Mesenteric fat pad (tissue), 1 donor: ENCODE results near the gene SNED1. TPM values are rescaled to one million over a fixed set of nuclear protein-coding genes. Genes with fewer than 3 reads are reported as not detected.

Experiments used
- DNase-seq: peaks from one replicate; pipeline ENCODE4 v3.0.0-alpha.2; 2020; ENCODE audit warnings: low spot score
- total RNA-seq: library from RNA; stranded (reverse); fragmentation: NEBNext Ultra II Directional; extraction: Animal tissue kit (Norgen Biotek cat#: 25700); gene quantifications from one replicate; pipeline ENCODE4 v1.2.1, GENCODE V29; 2021
- donor health status: DM: yes; HTN: yes; CAD: no.

Gene SNED1
- total RNA-seq, 1 donor from 2014 or later, result 58.0 TPM

DNA sequence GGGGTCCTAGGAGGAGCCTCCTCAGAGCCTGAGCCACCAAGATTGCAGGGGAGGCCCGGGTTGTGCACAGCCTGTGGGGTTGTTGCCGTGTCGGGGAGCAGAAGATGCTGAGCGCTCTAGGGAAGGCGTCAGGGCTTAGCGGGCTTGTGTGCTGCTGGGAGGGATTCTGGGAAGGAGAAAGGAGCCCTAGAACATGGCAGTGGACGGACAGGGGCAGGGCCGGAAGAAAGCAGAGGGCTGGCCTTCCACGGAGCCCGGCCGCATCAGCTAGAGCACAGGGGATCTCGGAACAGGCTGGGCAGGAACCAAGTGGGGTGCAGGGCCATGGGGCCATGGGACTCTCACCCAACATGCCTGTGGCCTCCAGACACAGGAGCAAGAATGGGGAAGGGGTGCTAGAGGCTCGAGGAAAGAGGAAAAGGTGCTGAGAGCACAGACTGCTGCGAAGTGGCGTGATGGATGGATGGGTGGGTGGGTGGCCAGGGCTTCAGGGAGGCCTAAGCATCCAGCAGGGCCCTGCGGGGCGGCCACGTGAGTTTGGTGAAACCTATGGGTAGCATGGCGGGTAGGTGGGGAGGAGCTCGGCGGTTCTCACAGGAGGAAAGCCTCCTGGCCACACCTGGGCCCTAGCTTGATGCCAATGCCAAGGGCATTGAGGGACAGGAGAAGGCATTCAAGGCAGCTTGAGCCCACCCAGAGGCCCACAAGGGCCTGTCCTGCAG lies 67.9 kb downstream of the SNED1 start:
- DNase-seq, result no peak

DNA sequence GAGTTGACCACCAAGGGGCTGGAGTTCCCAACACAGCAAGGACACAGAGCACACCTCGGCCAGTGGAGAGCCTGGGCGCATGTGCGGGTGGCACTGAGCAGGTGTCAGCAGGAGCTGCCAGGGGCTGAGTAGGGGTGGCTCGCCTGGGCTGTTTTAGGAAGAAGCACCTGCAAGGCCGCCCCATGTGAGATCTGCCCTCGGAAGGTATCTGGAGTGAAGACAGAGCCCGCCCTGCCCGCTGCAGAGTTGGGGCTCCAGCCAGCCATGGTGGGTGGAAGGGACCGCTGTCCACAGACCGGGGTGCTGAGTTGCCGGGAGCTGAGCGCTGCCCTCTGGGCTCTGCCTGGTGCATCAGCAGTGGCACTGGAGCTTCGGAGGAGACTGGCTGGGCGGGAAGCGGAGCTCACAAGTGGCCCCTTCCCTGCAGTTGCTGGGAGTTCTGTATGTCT lies 68.5 kb downstream of the SNED1 start:
- no peak for DNase-seq

DNA sequence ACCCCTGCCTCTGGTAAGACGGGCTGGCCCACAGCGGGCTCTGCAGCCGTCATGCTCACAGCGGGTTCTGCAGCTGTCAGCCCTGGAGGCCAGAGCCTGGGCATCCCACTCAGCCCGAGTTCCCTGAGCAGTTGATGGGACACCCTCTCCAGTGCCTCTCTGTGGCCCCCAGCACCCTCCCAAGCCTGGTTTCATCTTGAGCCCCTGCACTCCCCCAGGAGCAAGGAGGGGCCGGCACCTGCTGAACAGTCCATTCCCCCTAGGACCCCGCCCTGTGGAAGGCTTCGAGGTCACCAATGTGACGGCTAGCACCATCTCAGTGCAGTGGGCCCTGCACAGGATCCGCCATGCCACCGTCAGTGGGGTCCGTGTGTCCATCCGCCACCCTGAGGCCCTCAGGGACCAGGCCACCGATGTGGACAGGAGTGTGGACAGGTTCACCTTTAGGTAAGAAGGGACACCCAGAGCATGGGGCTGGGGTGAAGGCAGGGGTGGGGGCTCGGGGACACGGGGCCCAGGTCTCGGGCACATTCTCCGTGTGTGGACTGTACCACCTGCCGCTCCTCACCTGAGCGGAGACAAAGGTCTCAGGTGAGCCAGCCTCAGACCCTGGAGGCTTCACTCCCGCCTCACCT lies 69.2 kb downstream of the SNED1 start:
- no peak for DNase-seq

- DNase-seq, result no peak
Measured at GRCh38 chr2:241068136-241068941, 69.9 kb downstream of the SNED1 start.

GRCh38 chr2:241068942-241069810 lies 70.8 kb downstream of the SNED1 start:
- no peak for DNase-seq

- DNase-seq, result peak; percentile 89
Measured at GRCh38 chr2:241069821-241070281, 71.4 kb downstream of the SNED1 start.

GRCh38 chr2:241070361-241070760 lies 71.9 kb downstream of the SNED1 start:
- no peak for DNase-seq

DNA sequence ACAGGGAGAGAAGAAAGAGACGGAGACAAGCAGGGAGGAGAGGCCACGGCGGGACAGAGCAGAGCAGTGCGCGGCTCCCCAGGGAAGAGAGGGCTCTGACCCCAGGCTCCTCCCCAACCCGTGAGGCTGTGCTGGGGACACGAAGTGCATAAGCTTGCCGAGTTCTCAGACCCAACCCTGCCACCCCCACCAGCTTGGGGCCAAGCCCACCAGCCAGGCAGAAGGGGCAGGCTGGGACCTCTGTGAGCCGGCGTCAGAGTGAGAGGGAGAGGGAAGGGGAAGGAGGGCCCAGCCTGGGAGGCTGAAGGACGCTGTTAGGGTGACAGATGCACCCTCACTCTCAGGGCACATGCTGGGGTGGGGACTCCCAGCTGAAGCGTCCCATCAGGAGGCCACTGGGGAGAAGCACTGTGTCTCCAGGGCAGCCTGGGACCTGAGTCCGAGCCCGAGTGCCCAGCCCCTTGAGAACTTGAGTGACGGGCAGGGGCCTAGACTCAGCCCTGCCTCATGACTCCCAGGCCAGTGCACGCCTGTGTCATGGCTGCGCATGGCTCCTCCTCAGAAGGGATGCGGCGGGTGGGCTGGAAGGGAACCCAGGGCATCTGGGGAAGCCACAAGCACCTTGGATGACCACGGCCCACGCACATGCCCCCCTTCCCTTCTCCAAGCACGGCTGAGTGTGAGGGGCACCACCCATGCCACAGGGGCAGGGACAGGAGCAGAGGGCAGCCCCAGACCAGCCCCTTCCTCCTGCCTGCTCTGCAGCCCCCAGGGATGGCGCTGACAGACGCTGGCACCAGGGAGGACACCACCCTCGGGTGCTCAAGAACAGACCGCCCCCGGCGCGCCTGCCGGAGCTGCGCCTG lies 72.6 kb downstream of the SNED1 start:
- DNase-seq, result no peak

DNA sequence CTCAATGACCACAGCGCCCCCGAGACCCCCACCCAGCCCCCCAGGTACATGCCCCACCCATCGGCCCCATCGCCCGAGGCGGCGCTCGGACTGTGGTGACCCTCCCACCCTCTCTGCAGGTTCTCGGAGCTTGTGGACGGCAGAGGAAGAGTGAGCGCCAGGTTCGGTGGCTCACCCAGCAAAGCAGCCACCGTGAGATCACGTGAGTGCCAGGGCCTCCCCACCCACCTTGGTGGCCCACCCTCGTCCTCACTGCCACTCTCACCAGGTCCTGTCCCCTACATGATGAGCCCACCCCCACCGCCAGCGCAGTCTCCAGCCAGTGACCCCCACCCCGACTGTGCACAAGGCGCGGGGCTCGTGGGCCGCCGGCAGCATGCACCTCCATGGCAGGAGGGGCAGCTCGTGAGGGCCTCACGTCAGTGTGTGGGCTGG lies 73.3 kb downstream of the SNED1 start:
- DNase-seq, result no peak

DNA sequence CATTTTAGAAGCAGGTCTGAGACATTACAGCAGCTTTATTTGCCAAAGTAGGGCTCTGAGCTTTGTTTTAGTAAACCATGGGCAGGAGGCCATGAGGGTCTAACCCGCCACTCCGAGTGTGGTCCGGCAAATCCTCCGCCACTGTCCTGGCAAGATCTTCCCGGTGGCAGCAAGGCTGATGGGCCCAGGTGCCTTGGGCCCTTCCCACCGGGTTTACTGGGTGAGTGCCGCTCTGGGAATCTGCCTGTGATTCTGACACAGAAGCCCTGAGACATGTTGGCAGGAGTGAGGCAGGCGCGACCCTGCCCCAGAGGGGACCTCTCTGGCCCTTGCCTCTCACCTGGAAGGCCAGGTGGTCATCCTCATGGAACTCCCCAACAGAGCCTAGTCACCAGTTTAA lies 73.7 kb downstream of the SNED1 start:
- no peak for DNase-seq

DNA sequence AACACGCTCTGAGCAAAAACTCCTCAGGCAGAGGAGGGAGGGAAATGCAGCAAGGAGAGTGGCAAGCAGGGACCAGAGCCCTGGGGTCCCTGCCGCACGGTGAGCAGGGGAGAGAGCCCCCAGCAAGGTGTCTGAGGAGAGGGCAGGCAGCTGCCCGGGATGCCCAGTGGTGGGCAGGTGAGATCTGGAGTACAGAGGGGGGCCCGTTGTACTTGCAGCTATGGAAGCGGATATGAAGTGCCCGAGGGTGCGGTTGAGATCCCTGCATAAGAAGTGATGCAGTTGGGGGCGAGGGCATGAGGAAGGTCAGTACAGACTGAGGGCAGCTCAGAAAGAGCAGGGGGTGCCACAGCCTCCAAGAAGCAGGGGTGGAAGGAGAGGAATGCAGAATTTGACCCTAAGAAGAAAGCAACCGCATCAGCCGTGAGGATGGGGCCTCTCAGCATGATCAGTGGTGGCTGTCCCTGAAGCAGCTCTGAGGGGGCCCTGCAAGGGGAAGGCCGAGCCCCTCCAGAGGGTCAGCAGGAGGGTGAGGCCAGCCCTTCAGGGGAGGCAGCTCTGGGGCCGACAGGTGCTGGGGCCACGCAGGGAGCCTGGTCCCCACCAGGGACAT lies 74.2 kb downstream of the SNED1 start:
- no peak for DNase-seq

DNA sequence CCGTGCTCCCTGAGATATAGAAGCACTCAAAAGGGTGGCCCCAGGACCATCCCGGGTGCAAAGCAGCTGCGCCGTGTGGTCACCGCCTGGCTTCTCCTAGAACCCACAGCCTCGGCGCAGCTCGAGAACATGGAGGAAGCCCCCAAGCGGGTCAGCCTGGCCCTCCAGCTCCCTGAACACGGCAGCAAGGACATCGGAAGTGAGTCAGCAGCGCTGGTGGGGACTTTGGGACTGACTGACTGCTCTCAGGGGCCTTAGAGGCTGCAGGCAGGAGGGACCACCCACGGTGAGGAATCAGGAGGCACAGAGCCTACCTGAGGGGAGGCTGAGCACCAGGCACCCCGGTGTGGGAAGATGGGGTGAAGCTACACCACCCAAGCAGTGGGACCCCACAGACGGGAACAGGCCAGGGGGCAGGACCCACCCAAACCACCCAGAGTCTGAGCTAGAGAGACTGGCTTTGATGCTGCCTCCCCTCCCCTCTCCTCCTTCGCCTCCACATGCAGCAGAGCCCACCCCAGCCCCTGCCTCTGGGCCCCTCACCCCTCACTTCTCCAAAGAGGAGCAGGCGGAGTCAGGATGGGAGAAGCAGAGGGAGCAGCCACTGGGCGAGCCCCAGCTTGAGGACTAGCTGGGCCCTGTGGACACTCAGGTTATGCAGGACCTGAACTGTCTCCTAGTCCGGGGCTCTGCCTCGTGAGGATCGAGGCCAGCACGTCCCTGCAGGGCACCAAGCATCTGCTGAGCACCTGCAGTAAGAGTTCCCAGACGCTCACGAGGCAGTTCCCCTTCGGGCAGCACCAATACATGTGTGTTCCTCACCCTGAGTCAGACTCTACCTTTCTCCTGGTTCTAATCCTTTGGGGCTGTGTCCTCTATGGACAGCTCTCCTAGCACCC lies 75.0 kb downstream of the SNED1 start:
- no peak for DNase-seq

DNA sequence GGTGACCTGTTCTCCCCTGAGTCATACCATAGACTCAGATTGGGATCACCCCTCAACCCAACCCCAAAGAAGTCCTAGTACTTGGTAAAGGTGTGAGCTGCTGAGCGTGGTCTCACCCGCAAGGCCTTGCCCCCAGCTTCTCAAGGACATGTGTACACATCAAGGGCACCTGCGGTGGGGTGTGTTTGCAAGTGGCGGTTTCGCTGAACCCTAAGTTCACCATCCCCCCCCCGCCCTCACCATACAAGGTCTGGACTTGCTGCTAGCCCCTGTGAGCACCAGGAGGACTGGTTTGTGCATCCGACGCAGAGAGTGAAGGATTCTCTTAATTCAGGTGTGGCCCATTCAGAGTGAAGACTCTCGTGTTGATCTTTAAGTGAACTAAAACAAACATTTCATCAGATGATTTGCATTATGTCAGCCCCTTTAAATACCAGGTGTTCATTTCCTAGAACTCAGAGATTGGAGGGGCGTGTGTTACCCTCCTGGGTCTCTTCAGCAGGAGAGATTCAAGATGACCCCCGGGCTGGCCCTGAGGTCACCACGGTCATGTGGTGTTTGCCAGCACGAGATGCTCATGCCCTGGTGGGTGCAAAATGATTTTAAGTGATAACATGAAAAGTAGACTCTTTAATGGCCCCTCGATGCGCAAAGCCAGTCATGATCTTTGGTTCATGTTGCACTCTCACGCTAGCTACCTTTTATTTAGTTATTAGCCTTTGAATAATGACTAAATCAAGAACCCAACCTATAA lies 75.8 kb downstream of the SNED1 start:
- no peak for DNase-seq

GRCh38 chr2:241074901-241075540 lies 76.6 kb downstream of the SNED1 start:
- no peak for DNase-seq

DNA sequence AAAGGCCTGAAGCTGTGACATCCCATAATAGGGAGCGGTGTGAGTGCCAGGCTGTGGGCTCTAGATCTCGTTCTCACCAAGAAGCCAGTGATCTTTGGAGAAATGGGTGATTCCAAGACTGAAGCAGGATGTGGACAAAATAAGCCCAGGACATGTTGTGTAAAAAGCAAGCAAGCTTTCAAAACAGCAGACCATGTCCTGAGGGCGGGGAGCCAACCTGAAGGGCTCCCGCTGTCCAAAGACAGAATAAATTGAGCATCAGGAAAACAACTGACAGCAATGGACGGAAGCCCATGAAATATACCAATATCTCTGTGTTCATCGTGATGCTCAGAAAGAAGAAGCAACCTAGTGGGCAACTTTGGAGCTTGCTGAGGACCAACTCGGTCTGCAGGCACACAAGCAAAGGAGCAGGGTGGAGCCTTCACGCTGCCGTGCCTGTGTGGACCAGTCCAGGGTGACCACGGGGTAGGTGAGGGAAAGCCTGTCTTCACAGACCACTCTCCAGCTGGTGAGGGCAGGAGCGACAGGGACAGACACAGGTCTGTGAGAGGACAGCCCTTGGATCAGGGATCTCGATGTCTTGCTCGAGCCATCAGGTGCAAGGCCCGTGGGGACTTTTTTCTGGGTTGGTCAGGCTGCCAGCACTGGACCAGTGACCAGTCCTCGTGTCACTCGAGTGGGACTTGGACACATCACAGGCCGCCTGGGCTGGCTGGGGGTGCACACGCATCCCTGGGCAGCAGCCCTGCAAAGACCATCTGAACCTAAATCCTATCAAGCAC lies 82.2 kb downstream of the SNED1 start:
- no peak for DNase-seq

DNA sequence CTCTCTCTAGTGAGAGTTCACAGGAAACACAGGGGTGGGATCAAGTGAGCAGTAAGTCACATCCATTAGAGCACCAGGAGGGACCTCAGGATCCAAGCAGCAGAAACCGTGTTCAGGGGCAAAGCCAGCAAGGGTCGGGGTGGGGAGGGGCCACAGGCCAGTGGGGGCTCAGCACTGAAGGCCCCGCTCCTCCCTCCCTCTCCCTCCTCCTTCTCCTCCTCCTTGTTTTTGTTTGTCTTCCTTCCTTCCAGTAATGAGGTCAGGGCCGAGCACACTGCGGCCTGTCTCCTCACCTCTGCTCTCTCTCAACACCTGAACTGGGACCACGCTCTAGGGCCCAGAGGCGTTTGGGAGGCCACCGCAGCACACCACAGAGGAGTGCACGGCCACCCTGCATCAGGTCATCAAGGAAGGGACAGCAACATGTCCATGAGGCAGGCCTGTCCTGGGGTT lies 82.8 kb downstream of the SNED1 start:
- no peak for DNase-seq
